ENCODE results near the gene AKIRIN1. TPM values are rescaled to one million over a fixed set of nuclear protein-coding genes. Genes with fewer than 3 reads are reported as not detected.
A peak's percentile ranks its signal among the peaks of the same experiment; 100 is the strongest.
"Not testable (repeated sequence)": the region's sequence is repeated elsewhere in the genome, so short reads cannot be mapped to it uniquely, and the experiment has no call there.

Gene AKIRIN1
- total RNA-seq, 4 donors from 2014 or later: 26.1 to 34.7 (median 30.4) TPM

- TF ChIP-seq CTCF (IDR thresholded peaks at IDR 0.05): peak in 1 of 2 donors; percentile 6
- TF ChIP-seq POLR2AphosphoS5 (IDR thresholded peaks at IDR 0.05): no peak
- H3K27ac ChIP-seq: no peak overlapping the region
- peaks cover under 1% of the 10 kb centered on the region for H3K4me1 ChIP-seq
Measured at GRCh38 chr1:38964140-38964548, 26.9 kb upstream of the AKIRIN1 start.

GRCh38 chr1:38973145-38973544, 17.9 kb upstream of the AKIRIN1 start:
- not testable (repeated sequence) for H3K4me3 ChIP-seq; H3K9me3 ChIP-seq; H3K27me3 ChIP-seq; H3K27ac ChIP-seq; H3K36me3 ChIP-seq; DNase-seq (ENCODE audit: low spot score in 2 of 2); H3K4me1 ChIP-seq
- 54% methylated on average over 6 of the region's 6 CpGs for WGBS

More at GRCh38 chr1:38964140-38964548, 26.9 kb upstream of the AKIRIN1 start:
- Histone ChIP-seq H3K27me3 (no peaks in the 10 kb centered on the region), H3K4me3 (no peak overlapping the region), H3K36me3 (no peaks in the 10 kb centered on the region), H3K9me3 (no peaks in the 10 kb centered on the region)
- WGBS: 36% methylated on average over 3 of the region's 3 CpGs
- no peak for DNase-seq (ENCODE audit: low spot score in 2 of 2)

GRCh38 chr1:38973659-38974437, 17.2 kb upstream of the AKIRIN1 start:
- no peak overlapping the region for H3K4me3 ChIP-seq
- H3K27me3 ChIP-seq: no peaks in the 10 kb centered on the region
- TF ChIP-seq POLR2A (IDR thresholded peaks at IDR 0.05) (no peak), EP300 (IDR thresholded peaks at IDR 0.05) (no peak), POLR2AphosphoS5 (IDR thresholded peaks at IDR 0.05) (no peak), CTCF (IDR thresholded peaks at IDR 0.05) (no peak)
- WGBS: 61% methylated on average over 13 of the region's 13 CpGs
- H3K27ac ChIP-seq: no peak overlapping the region
- no peak for DNase-seq (ENCODE audit: low spot score in 2 of 2)
- H3K4me1 ChIP-seq: no peaks in the 10 kb centered on the region
- peaks cover 4% of the 10 kb centered on the region for H3K9me3 ChIP-seq
- no peaks in the 10 kb centered on the region for H3K36me3 ChIP-seq

- not testable (repeated sequence) for H3K36me3 ChIP-seq; DNase-seq (ENCODE audit: low spot score in 2 of 2); H3K4me3 ChIP-seq; H3K9me3 ChIP-seq; H3K4me1 ChIP-seq; H3K27ac ChIP-seq; H3K27me3 ChIP-seq
- WGBS: 83% methylated on average over 12 of the region's 12 CpGs
Measured at GRCh38 chr1:38977399-38978244, 13.5 kb upstream of the AKIRIN1 start.

GRCh38 chr1:38978245-38978542, 12.9 kb upstream of the AKIRIN1 start:
- H3K4me3 ChIP-seq; H3K27me3 ChIP-seq; H3K27ac ChIP-seq; H3K4me1 ChIP-seq; DNase-seq (ENCODE audit: low spot score in 2 of 2); H3K36me3 ChIP-seq; H3K9me3 ChIP-seq: not testable (repeated sequence)
- WGBS: 90% methylated on average over 6 of the region's 6 CpGs

GRCh38 chr1:38979380-38979779, 11.7 kb upstream of the AKIRIN1 start:
- not testable (repeated sequence) for H3K4me1 ChIP-seq; H3K27ac ChIP-seq; DNase-seq (ENCODE audit: low spot score in 2 of 2); H3K9me3 ChIP-seq; H3K27me3 ChIP-seq; H3K4me3 ChIP-seq; H3K36me3 ChIP-seq
- 29% methylated on average over 1 of the region's 1 CpG for WGBS

- no peaks in the 10 kb centered on the region for H3K9me3 ChIP-seq
- H3K4me1 ChIP-seq: peaks cover 28% of the 10 kb centered on the region
- H3K27ac ChIP-seq: peak overlapping the region; percentile 96
- no peak for DNase-seq (ENCODE audit: low spot score in 2 of 2)
- no peak overlapping the region for H3K4me3 ChIP-seq
- H3K27me3 ChIP-seq: no peaks in the 10 kb centered on the region
- H3K36me3 ChIP-seq: no peaks in the 10 kb centered on the region
- 25% methylated on average over 2 of the region's 2 CpGs for WGBS
- no peak for TF ChIP-seq POLR2AphosphoS5 (IDR thresholded peaks at IDR 0.05)
- TF ChIP-seq CTCF (IDR thresholded peaks at IDR 0.05): no peak
- no peak for TF ChIP-seq EP300 (IDR thresholded peaks at IDR 0.05)
- TF ChIP-seq POLR2A (IDR thresholded peaks at IDR 0.05): no peak
Measured at GRCh38 chr1:38989979-38990378, 1.1 kb upstream of the AKIRIN1 start.

All from suprapubic skin (tissue), 4 donors.